HepG2 (cell line): ENCODE measurements around the gene CHCHD3.

Source experiments
- ARNT ChIP-seq: fragments of 450-650 bp; IDR thresholded peaks from 2 replicates; pipeline ENCODE4 v1.6.1; 2017
- CBFB ChIP-seq: sonication (generic); formaldehyde crosslinking; IDR thresholded peaks from 2 replicates; pipeline ENCODE4 v1.4.0; 2020; ENCODE audit warnings: missing genetic modification reagents
- EP300 ChIP-seq, 3 experiments: sonication (generic) in 1 of 3; formaldehyde crosslinking in 1 of 3; IDR thresholded peaks; 2 replicates each; pipeline versions ENCODE4 v1.5.1 to v1.6.1; 2011 to 2020; ENCODE audit warnings: low read depth in 2 of 3, low read length in 2 of 3, borderline replicate concordance in 1 of 3, improper control_type of control experiment in 1 of 3, mild to moderate bottlenecking in 1 of 3, missing genetic modification reagents in 1 of 3, moderate library complexity in 1 of 3
- NPAS2 ChIP-seq: sonication (generic); formaldehyde crosslinking; IDR thresholded peaks from 2 replicates; pipeline ENCODE4 v1.8.0; 2022; ENCODE audit warnings: mild to moderate bottlenecking, missing genetic modification reagents, borderline replicate concordance
- ZNF180 ChIP-seq: sonication (generic); formaldehyde crosslinking; IDR thresholded peaks from 2 replicates; pipeline ENCODE4 v1.4.0; 2020; ENCODE audit warnings: low read depth, missing genetic modification reagents, borderline replicate concordance
- ZNF646 ChIP-seq: sonication (generic); formaldehyde crosslinking; IDR thresholded peaks from 2 replicates; pipeline ENCODE4 v1.9.0; 2021; ENCODE audit warnings: mild to moderate bottlenecking, missing genetic modification reagents

- TF ChIP-seq EP300 (IDR thresholded peaks at IDR 0.05; ENCODE audit: low read depth in 2 of 2, low read length in 2 of 2) (no peak), EP300 (CRISPR knock-in tag; IDR thresholded peaks at IDR 0.05; ENCODE audit: borderline replicate concordance) (no peak), ZNF180 (CRISPR knock-in tag) (no peak), NPAS2 (CRISPR knock-in tag) (no peak), ZNF646 (CRISPR knock-in tag) (no peak), ARNT (no peak), CBFB (CRISPR knock-in tag) (no peak)
Observed at GRCh38 chr7:133053321-133053891, 28.5 kb downstream of the CHCHD3 start.
